ENCODE data around the gene DMWD.
A peak's percentile ranks its signal among the peaks of the same experiment; 100 is the strongest.

DNA sequence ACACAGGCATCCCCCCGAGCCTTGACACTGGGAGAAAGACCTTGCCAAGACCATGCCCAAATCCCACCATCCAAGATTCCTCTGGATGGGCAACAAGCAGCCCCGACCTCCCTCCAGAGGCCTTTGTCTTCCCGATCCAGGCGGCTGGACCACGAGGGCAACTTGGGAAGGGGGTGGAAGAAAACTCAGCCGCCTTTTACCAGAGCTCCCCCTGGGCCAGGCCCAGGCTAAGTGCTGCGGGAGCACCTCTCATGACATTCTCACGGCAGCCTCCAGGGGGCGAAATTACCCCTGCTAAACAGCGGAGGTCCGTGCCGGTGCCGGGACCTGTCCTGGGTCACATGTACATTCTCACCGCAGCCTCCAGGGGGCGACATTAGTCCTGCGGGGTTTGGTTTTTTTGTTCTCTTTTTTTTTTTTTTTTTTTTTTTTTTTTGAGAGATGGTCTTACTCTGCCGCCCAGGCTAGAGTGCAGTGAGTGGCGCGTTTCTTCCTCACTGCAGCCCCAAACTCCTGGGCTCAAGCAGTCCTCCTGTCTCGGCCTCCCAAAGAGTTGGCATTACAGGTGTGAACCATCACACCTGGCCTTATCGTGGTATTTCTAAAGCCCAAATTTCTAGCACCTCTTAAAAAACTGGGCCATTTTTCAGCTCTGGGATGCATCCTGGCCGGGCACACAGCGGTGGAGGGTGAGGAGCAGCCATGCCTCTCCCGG is 24.5 kb upstream of the DMWD start:
- TF ChIP-seq EP300 (IDR thresholded peaks at IDR 0.05; ENCODE audit: borderline replicate concordance in 1 of 2, low read depth in 1 of 2, low read length in 1 of 2) (no peak), TAF1 (IDR thresholded peaks at IDR 0.05; ENCODE audit: borderline replicate concordance, low read depth, low read length) (no peak), RAD21 (IDR thresholded peaks at IDR 0.05; ENCODE audit: low read length) (peak; percentile 82), ELF1 (IDR thresholded peaks at IDR 0.05) (no peak), FOXM1 (IDR thresholded peaks at IDR 0.05; ENCODE audit: low read depth) (no peak), RFX5 (IDR thresholded peaks at IDR 0.05; ENCODE audit: low read length) (peak; percentile 59; the same call in 1 of the 2 replicates)
- TF ChIP-seq, protein P1, sequence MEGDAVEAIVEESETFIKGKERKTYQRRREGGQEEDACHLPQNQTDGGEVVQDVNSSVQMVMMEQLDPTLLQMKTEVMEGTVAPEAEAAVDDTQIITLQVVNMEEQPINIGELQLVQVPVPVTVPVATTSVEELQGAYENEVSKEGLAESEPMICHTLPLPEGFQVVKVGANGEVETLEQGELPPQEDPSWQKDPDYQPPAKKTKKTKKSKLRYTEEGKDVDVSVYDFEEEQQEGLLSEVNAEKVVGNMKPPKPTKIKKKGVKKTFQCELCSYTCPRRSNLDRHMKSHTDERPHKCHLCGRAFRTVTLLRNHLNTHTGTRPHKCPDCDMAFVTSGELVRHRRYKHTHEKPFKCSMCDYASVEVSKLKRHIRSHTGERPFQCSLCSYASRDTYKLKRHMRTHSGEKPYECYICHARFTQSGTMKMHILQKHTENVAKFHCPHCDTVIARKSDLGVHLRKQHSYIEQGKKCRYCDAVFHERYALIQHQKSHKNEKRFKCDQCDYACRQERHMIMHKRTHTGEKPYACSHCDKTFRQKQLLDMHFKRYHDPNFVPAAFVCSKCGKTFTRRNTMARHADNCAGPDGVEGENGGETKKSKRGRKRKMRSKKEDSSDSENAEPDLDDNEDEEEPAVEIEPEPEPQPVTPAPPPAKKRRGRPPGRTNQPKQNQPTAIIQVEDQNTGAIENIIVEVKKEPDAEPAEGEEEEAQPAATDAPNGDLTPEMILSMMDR (IDR thresholded peaks at IDR 0.05): peak; percentile 99

Data from SK-N-SH (cell line).